SHP77 (cell line): ENCODE measurements around the gene AUTS2.

ENCODE experiments used
- DNase-seq, 2 experiments: peaks; one replicate each; lab custom pipeline; 2025; lab: John Stamatoyannopoulos, UW

The AUTS2 gene

GRCh38 chr7:70598976-70599375 lies 1000.7 kb downstream of the AUTS2 start:
- DNase-seq = no peak

- no peak for DNase-seq
Measured at GRCh38 chr7:70599446-70600190, 1001.3 kb downstream of the AUTS2 start.

- no peak for DNase-seq
Measured at GRCh38 chr7:70600993-70601392, 1002.7 kb downstream of the AUTS2 start.

GRCh38 chr7:70602117-70602516 lies 1003.8 kb downstream of the AUTS2 start:
- DNase-seq = no peak

GRCh38 chr7:70607281-70607680 lies 1009.0 kb downstream of the AUTS2 start:
- DNase-seq = no peak

GRCh38 chr7:70607759-70608158 lies 1009.5 kb downstream of the AUTS2 start:
- DNase-seq = no peak

- no peak for DNase-seq
Measured at GRCh38 chr7:70608229-70608628, 1010.0 kb downstream of the AUTS2 start.

GRCh38 chr7:70612811-70613210 lies 1014.5 kb downstream of the AUTS2 start:
- no peak for DNase-seq

GRCh38 chr7:70614237-70615045 lies 1016.2 kb downstream of the AUTS2 start:
- DNase-seq = peak; percentile 7 to 56

- DNase-seq = no peak
Measured at GRCh38 chr7:70615066-70615606, 1016.9 kb downstream of the AUTS2 start.

- DNase-seq = no peak
Measured at GRCh38 chr7:70616211-70616610, 1017.9 kb downstream of the AUTS2 start.

- no peak for DNase-seq
Measured at GRCh38 chr7:70616821-70617220, 1018.5 kb downstream of the AUTS2 start.

GRCh38 chr7:70618020-70618551 lies 1019.8 kb downstream of the AUTS2 start:
- DNase-seq = no peak

GRCh38 chr7:70619130-70619529 lies 1020.9 kb downstream of the AUTS2 start:
- DNase-seq = no peak

- no peak for DNase-seq
Measured at GRCh38 chr7:70619659-70620058, 1021.4 kb downstream of the AUTS2 start.

GRCh38 chr7:70620333-70621055 lies 1022.2 kb downstream of the AUTS2 start:
- no peak for DNase-seq

GRCh38 chr7:70621954-70622600 lies 1023.8 kb downstream of the AUTS2 start:
- no peak for DNase-seq

- no peak for DNase-seq
Measured at GRCh38 chr7:70622936-70623335, 1024.7 kb downstream of the AUTS2 start.

GRCh38 chr7:70624500-70625103 lies 1026.3 kb downstream of the AUTS2 start:
- no peak for DNase-seq

GRCh38 chr7:70627461-70627860 lies 1029.2 kb downstream of the AUTS2 start:
- no peak for DNase-seq

GRCh38 chr7:70630440-70630817 lies 1032.2 kb downstream of the AUTS2 start:
- DNase-seq = no peak
